ENCODE data around the gene ERRFI1.
"Not testable (repeated sequence)": the region's sequence is repeated elsewhere in the genome, so short reads cannot be mapped to it uniquely, and the experiment has no call there.

Gene ERRFI1

DNA sequence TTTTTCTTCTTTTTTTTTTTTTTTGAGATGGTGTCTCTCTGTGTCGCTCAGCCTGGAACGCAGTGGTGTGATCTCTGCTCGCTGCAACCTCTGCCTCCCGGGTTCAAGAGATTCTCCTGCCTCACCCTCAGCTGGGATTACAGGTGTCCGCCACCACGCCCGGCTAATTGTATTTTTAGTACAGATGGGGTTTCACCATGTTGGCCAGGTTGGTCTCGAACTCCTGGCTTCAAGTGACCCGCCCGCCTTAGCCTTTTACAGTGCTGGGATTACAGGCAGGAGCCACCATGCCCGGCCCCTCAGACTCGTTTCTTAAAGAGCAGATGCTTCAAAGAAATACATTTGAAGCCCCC is 62.8 kb downstream of the ERRFI1 start:
- H3K36me3 Mint-ChIP-seq (ENCODE audit: low read depth), result peaks cover 30% of the 10 kb centered on the region
- peak overlapping the region; percentile 71 for H3K27ac Mint-ChIP-seq
- peaks cover 46% of the 10 kb centered on the region for H3K4me1 Mint-ChIP-seq (ENCODE audit: low read depth)
- H3K27me3 Mint-ChIP-seq (ENCODE audit: low read depth); H3K9me3 Mint-ChIP-seq: not testable (repeated sequence)
- peak overlapping the region; percentile 88 for H3K4me3 Mint-ChIP-seq

DNA sequence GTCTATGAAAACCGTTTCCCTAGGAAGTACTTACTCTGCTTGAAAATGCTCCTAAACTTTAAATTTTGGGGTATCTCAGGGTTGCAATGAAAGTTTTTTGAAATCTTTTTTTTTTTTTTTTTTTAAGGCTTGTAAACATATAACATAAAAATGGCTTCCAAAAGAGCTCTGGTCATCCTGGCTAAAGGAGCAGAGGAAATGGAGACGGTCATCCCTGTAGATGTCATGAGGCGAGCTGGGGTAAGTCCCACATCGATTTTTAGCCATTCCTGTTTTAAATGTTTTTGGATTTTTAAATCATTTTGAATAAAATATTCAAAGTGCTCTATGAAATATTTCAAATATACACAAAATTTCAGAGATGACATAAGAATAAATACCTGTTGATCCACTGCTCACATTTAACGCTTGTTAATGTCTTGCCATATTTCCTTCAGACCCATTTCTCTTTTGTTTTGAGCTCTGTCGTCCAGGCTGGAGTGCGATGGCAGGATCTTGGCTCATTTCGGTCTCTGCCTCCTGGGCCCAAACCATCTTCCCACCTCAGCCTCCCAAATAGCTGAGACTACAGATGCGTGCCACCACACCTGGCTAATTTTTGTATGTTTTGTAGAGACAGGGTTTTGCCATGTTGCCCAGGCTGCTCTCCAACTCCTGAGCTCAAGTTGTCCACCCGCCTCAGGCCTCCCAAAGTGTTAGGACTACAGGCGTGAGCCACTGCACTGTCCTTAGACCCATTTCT is 63.3 kb downstream of the ERRFI1 start:
- peaks cover 46% of the 10 kb centered on the region for H3K4me1 Mint-ChIP-seq (ENCODE audit: low read depth)
- peak overlapping the region; percentile 94 for H3K27ac Mint-ChIP-seq
- H3K9me3 Mint-ChIP-seq, result no peaks in the 10 kb centered on the region
- peaks cover 30% of the 10 kb centered on the region for H3K36me3 Mint-ChIP-seq (ENCODE audit: low read depth)
- H3K27me3 Mint-ChIP-seq (ENCODE audit: low read depth), result no peaks in the 10 kb centered on the region
- peak overlapping the region; percentile 88 for H3K4me3 Mint-ChIP-seq

DNA sequence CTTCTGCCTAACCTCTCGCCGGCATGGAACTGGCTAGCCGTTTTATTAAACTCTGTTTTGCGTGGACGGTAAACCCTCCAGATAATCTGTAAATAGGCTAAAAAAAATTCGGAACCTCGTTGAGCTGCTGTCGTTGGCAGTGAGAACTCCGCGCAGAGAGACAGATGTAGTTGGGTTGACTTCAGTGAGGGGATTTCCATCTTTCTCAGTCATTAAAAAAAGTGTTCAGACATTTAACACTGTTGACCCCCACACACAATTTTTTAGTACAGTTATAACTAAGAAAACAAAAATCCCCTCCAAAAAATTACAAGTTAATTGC is 64.1 kb downstream of the ERRFI1 start:
- peak overlapping the region; percentile 88 for H3K4me3 Mint-ChIP-seq
- peaks cover 43% of the 10 kb centered on the region for H3K4me1 Mint-ChIP-seq (ENCODE audit: low read depth)
- H3K27ac Mint-ChIP-seq, result peak overlapping the region; percentile 94
- no peaks in the 10 kb centered on the region for H3K9me3 Mint-ChIP-seq
- no peaks in the 10 kb centered on the region for H3K27me3 Mint-ChIP-seq (ENCODE audit: low read depth)
- peaks cover 23% of the 10 kb centered on the region for H3K36me3 Mint-ChIP-seq (ENCODE audit: low read depth)

Data from T-helper 1 cell treated with Interleukin-12 subunit alpha and Interleukin-12 subunit beta and Interleukin-4 antibody, amounts not matched to agents 30 μg/mL and 1 μg/mL, for 36 hours (primary cell).